Right ventricle myocardium inferior (tissue), 1 donor: Measurements from ENCODE around the gene SELENOK. TPM values are rescaled to one million over a fixed set of nuclear protein-coding genes. Genes with fewer than 3 reads are reported as not detected.
"Not testable (repeated sequence)": the region's sequence is repeated elsewhere in the genome, so short reads cannot be mapped to it uniquely, and the experiment has no call there.

Experiments used
- ATAC-seq: fragments of 200-7000 bp; cut with Tn5 transposase; one replicate; pipeline ENCODE4 v1.9.1; 2020; ENCODE audit warnings: mild to moderate bottlenecking, moderate library complexity
- DNase-seq: peaks from one replicate; pipeline ENCODE4 v3.0.0; 2021; ENCODE audit errors: missing footprints
- intact Hi-C: fragments of 100-400 bp; cut with DNase I; formaldehyde crosslinking; loops from one replicate; pipeline ENCODE4 v1.11.0; 2022
- long read RNA-seq: library from polyadenylated mRNA; unstranded; transcript quantifications from one replicate; pipeline ENCODE4 v2.0.0, GENCODE V29; 2021
- total RNA-seq: library from RNA; stranded (reverse); fragmentation: NEBNext Ultra II Directional; extraction: Animal tissue kit (Norgen Biotek cat#: 25700); gene quantifications from one replicate; pipeline ENCODE4 v1.2.1, GENCODE V29; 2021
- donor health status: DM: no; HTN: yes; CAD: no; lungs with severe emphysema.

SELENOK gene
- 112 TPM for total RNA-seq
- long read RNA-seq, transcript SELENOK-204 (5 exons, 1,633 nt): major isoform, 94 of 101 reads
- long read RNA-seq, partial matches to known transcripts: 5 of 101 reads
- long read RNA-seq, other reads (novel, unspliced or antisense): 2 of 101 reads

GRCh38 chr3:53891497-53892285, at the start of gene SELENOK:
Gene SELENOK (minus strand): TSS chr3:53891859.
- DNase-seq: peak; percentile 100
- peak; percentile 99 for ATAC-seq
- intact Hi-C loops: loop anchor here (1.0 kb wide), 1 partner anchor 9 kb away; the partner anchor contains the start of gene ACTR8

GRCh38 chr3:53941184-53941583, 49.5 kb upstream of the SELENOK start:
- ATAC-seq: no peak
- no peak for DNase-seq
- intact Hi-C loops: loop anchor here (5.0 to 10.0 kb wide), 3 partner anchors 181 to 1244 kb away; partner anchors contain the start of gene CACNA2D3

GRCh38 chr3:53940623-53941022, 49.0 kb upstream of the SELENOK start:
- DNase-seq (no peak), ATAC-seq (no peak)
- intact Hi-C loops: loop anchor here (5.0 to 10.0 kb wide), 3 partner anchors 182 to 1244 kb away; partner anchors contain the start of gene CACNA2D3

- intact Hi-C loops: loop anchor here (5.0 to 10.0 kb wide), 4 partner anchors 182 to 1245 kb away; partner anchors contain the start of gene CACNA2D3
- no peak for ATAC-seq
Measured at GRCh38 chr3:53939813-53940212, 48.2 kb upstream of the SELENOK start.

GRCh38 chr3:53939086-53939582, 47.5 kb upstream of the SELENOK start:
- intact Hi-C loops: loop anchor here (5.0 kb wide), 1 partner anchor 433 kb away; no protein-coding TSS in a partner anchor
- no peak for DNase-seq
- no peak for ATAC-seq

More at GRCh38 chr3:53939813-53940212, 48.2 kb upstream of the SELENOK start:
- no peak for DNase-seq

- ATAC-seq (peak; percentile 57), DNase-seq (no peak)
- intact Hi-C loops: loop anchor here (5.0 kb wide), 1 partner anchor 434 kb away; no protein-coding TSS in a partner anchor
Measured at GRCh38 chr3:53938645-53939044, 47.0 kb upstream of the SELENOK start.

- ATAC-seq: no peak
- intact Hi-C loops: loop anchor here (5.0 kb wide), 1 partner anchor 436 kb away; no protein-coding TSS in a partner anchor
- DNase-seq: no peak
Measured at GRCh38 chr3:53936347-53936746, 44.7 kb upstream of the SELENOK start.

- no peak for DNase-seq
- ATAC-seq: no peak
- intact Hi-C loops: loop anchor here (5.0 kb wide), 1 partner anchor 437 kb away; no protein-coding TSS in a partner anchor
Measured at GRCh38 chr3:53935283-53935901, 43.7 kb upstream of the SELENOK start.

GRCh38 chr3:53927208-53927872, 35.7 kb upstream of the SELENOK start:
- intact Hi-C loops, ATAC-seq: not testable (repeated sequence)

GRCh38 chr3:53921296-53921695, 29.6 kb upstream of the SELENOK start:
- intact Hi-C loops: no loop called here
- no peak for ATAC-seq

More at GRCh38 chr3:53927208-53927872, 35.7 kb upstream of the SELENOK start:
- not testable (repeated sequence) for DNase-seq

GRCh38 chr3:53919741-53920140, 28.1 kb upstream of the SELENOK start:
- no peak for ATAC-seq
- intact Hi-C loops: no loop called here
- no peak for DNase-seq

More at GRCh38 chr3:53921296-53921695, 29.6 kb upstream of the SELENOK start:
- no peak for DNase-seq

GRCh38 chr3:53913401-53913800, 21.7 kb upstream of the SELENOK start:
- ATAC-seq: no peak
- intact Hi-C loops: no loop called here

GRCh38 chr3:53902711-53903110, 11.1 kb upstream of the SELENOK start:
- no peak for ATAC-seq
- no peak for DNase-seq
- intact Hi-C loops: no loop called here

More at GRCh38 chr3:53913401-53913800, 21.7 kb upstream of the SELENOK start:
- no peak for DNase-seq

GRCh38 chr3:53902067-53902466, 10.4 kb upstream of the SELENOK start:
- intact Hi-C loops: no loop called here
- DNase-seq (no peak), ATAC-seq (no peak)

GRCh38 chr3:53900666-53901331, 9.1 kb upstream of the SELENOK start:
- intact Hi-C loops: no loop called here
- DNase-seq: no peak
- ATAC-seq: no peak

GRCh38 chr3:53899750-53900149, 8.1 kb upstream of the SELENOK start:
- ATAC-seq: no peak
- DNase-seq: no peak
- intact Hi-C loops: no loop called here

- intact Hi-C loops: no loop called here
- no peak for ATAC-seq
- no peak for DNase-seq
Measured at GRCh38 chr3:53892286-53892637, 603 bp upstream of the SELENOK start.
